TTC549 (cell line): Measurements from ENCODE around the gene ZBTB24.

ENCODE experiments used
- FAIRE-seq: peaks from 2 replicates; lab custom pipeline; 2012; peaks lifted over from hg19 to GRCh38; lab: Jason Lieb, UNC

ZBTB24 gene

GRCh38 chr6:109498936-109499335, 15.9 kb upstream of the ZBTB24 start:
- no peak for FAIRE-seq

GRCh38 chr6:109498052-109498451, 15.0 kb upstream of the ZBTB24 start:
- FAIRE-seq: no peak

DNA sequence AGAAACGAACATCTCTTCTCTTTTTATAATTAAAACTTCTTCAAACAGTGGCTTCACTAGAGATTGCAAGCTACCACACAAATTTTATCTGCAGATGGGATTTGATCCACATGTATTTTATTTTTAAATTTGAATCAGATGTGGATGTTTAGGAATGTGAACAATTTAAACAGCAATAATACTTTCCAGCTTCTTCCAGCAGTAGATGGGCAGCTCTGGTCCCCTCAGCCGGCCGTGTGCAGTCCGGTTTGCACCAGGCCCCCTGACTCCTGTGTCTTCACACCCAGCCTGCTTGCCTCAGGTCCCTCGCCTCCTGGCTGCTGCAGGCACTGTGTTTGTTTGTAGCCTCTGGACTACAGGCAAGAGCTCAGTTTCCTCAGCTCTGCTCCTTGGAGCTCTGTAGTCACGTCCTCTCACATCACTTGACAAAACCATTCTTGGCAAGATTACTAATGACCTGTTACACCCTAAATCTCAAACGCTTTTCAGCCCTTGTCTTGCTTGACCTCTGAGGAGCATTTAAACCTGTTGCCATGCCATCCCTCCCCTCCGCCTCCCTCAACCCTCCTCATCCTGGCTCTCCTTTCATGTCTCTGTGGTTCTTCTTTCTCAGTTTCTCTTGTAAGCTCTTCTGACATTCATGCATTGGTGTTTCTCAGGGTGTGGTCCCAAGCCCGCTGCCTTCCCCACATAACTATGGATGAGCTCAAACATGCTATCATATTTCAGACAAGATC, 13.2 kb upstream of the ZBTB24 start:
- FAIRE-seq: no peak

DNA sequence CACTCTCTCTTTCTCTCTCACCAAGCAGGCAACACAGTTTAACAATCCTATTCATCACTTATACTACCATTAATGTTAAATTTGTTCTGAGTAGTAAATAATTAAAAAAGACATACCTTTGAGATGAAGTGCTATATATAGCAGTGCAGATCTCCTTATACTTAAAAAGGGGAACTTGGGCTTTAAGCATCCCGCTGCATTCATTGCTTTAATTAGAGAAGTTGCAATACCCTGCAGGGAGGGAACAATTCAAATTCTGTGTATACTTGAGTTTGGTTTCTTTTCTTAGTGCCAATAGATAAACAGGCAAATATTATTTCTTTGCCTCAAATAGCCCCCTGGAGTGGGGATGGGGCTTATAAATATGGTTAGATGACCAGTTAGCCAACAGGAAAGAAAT, 10.8 kb upstream of the ZBTB24 start:
- FAIRE-seq: no peak

DNA sequence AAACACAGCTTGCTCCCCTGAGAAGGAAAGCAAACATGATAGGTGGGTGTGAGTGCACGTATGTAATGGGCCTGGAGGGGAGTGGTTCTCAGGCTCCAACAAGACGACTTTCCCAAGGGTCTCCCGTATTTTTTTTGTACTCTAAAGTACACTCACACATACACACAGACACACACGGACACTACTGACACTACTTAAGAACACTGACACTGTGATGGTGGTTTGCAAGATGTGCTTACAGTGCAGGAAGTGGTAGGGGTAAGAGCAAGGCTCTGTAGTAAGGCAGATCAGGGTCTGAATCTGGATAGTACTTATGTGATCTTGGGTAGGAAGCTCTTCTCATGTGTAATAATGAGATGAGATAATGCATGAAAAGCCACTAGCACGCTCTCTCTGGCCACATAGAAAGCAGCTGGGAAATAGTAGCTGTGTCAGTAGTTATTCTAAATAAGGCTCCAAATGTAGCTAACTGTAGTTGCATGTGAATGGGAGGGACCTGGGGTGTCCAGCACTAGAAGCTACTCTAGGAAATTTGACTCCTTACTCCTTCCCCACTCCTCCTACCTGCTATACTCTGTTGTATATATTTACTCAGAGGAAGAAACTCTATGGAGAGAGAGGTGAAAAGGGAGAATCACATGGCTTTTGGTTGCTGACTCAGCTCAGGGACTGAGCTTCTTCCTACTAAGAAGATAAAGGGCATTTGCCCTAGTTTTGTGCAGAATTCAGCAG, 8.4 kb upstream of the ZBTB24 start:
- no peak for FAIRE-seq

DNA sequence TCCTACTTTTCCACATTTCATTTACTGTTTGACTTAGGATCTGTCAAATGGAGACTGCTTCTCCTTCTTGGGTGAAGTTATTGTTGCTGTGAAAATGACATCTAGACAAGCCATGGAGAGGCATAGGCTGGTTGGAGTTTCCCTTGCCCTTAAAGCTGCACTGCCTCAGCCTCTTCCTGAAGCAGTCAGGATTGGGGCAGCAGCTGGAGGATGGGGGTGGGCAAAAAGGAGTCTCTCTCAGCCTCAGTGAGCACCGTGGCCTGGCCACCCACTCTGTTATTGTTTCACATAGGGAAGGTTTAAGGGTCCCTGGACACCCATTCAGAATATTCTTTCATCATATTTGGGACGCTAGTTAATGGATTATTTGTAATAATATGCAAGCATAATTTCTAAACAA, 7.7 kb upstream of the ZBTB24 start:
- FAIRE-seq: no peak

DNA sequence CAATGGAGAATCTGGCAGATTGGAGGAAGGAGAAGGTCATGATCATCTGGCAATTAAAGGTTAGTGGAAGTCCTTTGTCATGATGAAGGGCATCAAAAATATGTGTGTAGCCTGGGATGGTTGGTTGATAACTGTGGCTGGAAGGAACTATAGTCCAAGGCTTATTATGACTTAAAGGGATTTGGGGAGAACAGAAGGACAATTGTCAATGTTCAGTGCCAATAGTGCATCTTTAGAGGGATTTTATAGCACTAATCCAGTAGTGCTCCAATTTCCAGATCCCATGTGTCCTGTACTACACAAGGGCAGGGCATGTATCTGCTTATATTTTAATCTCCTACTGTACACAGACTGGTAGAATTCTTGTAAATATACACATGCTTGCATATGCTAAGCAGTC, 5.0 kb upstream of the ZBTB24 start:
- no peak for FAIRE-seq

DNA sequence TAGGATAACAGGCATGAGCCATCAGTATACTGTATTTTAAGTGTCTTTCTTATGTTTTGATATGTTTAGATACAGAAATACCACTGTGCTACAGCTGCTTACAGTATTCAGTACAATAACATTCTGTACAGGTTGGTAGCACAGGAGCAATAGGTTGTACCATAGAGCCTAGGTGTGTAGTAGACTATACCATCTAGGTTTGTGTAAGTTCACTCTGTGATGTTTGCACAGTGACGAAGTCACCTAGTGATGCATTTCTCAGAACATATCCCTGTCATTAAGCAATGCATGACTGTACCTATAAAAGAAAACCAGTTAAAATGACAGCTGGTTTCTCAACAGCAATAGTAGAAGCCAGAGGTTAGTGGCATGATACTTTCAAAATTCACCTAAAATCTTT, 3.0 kb upstream of the ZBTB24 start:
- no peak for FAIRE-seq

DNA sequence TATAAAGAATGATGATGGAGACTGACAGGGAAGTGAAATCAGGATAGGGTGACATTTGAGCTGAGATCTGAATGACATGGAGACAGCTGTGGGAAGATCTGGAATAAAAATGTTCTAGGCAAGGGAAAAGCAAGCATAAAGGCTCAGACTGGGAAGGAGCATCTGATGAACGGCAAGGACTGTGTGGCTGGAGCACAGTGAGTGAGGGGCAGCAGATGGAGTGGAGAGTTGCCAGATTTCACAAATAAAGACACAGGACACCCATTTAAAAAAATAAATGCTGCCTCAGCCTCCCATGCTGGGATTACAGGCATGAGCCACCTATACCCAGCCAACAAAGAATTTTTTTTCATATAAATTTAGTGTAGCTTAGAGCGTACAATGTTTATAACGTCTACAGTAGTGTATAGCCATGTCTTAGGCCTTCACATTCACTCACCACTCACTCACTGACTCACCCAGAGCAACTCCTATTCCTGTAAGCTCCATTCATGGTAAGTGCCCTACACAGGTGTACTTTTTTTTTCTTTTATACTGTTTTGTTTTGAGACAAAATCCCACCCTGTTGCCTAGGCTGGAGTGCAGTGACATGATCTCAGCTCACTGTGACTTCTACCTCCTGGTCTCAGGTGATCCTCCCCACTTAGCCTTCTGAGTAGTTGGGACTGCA, 2.4 kb upstream of the ZBTB24 start:
- no peak for FAIRE-seq

GRCh38 chr6:109484122-109484521, 1.1 kb upstream of the ZBTB24 start:
- FAIRE-seq: no peak

DNA sequence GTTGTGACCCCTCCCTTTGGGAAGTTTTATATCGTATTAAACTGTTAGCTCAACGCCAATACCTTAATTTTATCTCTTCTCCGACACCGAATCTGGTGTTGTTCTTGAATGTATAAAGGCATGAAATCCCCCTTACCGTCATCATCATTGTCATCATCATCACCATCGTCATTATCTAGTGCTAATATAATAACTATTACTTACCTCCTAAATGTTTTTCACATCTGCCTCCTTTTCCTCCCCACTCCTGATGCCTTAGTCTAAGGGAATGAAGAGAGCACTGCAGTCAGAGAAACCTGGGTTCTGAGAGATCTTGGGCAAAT, 677 bp upstream of the ZBTB24 start:
- FAIRE-seq: no peak

GRCh38 chr6:109480993-109481480, 2.0 kb downstream of the ZBTB24 start:
- no peak for FAIRE-seq

- FAIRE-seq: no peak
Measured at GRCh38 chr6:109478841-109479624, 4.0 kb downstream of the ZBTB24 start.

DNA sequence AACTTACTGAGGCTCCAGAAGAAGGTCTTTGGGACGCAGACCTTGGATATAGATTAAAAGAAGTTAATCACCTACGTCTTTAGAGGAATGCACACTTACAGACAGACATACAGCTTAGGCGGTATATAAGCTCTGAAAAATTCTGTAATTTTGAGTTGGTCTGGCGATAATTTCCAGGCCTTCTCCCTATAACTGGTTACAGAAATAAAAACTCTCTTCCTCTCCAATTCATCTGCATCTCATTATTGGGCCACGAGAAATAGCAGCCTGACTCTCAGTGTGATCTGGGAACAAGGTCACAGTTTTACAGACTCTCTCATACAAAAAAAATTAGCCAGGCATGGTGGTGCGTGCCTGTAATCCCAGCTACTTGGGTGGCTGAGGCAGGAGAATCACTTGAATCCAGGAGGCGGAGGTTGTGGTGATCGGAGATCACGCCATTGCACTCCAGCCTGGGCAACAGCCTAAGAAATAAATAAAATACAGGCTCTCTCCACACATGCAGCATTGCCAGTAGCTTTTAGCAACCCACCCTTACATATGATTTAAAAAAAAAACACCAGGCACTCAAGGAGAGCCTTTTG, 4.7 kb downstream of the ZBTB24 start:
- FAIRE-seq: no peak

DNA sequence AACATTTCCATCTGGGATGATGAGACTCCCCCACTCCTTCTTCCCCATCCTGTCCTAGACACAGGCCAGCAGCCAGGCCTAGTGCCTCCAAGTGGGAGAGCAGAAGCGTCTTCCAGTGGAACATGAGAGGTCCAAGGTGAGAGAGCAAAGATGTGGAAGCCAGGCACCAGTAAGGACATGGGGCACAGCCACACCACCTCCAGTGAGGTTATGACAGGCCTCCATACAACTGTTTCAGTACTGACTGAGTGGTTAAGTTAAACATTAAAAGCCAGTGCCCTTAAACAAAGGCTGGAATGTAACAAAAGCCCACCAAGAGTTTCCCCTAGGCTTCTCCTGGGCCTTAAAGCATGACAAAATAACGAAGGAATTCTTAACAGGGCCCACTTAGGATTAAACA, 5.3 kb downstream of the ZBTB24 start:
- FAIRE-seq: no peak

DNA sequence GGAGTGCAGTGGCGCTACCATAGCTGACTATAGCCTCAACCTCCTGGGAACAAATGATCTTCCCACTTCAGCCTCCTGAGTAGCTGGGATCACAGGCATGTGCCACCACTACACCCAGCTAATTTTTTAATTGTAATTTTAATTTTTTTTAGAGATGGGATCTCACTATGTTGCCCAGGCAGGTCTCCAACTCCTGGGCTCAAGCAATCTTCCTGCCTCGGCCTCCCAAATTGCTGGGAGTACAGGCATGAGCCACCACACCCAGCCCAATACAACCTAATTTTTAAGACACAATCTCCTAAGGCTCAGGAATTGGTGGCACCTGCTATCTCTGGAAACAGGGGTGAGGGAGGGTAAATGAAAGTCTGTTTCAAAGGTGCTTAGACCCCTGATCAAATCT, 5.8 kb downstream of the ZBTB24 start:
- no peak for FAIRE-seq

DNA sequence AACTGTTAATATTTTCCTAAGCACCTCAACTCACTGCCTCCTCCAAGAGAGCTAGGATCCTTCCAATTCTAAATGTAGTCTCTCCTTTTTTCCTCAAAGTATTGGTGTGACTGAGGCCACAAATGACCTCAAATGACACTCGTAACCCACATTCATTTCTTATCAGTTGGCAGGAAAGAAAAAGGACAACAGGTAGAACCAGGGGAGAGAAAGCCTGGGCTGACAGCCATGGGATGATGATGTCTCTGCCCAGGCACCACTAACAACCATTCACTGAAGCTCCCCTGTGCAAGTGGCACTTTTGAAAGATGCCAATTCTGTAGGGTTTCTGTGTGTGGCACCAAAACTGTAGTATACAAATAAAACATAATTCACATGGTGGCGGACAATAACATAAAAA, 7.4 kb downstream of the ZBTB24 start:
- no peak for FAIRE-seq

- no peak for FAIRE-seq
Measured at GRCh38 chr6:109474995-109475394, 8.0 kb downstream of the ZBTB24 start.

DNA sequence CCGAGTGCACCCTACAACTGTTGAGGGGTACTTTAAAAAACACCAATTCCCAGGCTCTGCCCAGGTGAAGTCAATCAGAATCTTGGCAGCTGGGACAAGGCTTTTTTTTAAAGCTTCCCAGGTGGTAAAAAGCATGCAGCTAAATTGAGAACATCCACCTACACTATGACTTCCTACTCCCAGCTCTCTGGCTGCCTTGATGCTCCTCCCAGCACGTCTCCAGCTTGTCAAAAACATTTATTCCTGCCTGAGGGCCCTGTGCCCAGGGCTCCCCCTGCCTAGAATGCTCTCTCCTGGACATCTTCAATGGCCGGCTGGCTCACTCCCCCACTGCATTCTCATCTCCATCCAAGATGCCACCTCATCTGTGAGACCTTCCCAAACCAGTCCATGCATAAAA, 9.9 kb downstream of the ZBTB24 start:
- FAIRE-seq: no peak

GRCh38 chr6:109472132-109472995, 10.7 kb downstream of the ZBTB24 start:
- FAIRE-seq: no peak

DNA sequence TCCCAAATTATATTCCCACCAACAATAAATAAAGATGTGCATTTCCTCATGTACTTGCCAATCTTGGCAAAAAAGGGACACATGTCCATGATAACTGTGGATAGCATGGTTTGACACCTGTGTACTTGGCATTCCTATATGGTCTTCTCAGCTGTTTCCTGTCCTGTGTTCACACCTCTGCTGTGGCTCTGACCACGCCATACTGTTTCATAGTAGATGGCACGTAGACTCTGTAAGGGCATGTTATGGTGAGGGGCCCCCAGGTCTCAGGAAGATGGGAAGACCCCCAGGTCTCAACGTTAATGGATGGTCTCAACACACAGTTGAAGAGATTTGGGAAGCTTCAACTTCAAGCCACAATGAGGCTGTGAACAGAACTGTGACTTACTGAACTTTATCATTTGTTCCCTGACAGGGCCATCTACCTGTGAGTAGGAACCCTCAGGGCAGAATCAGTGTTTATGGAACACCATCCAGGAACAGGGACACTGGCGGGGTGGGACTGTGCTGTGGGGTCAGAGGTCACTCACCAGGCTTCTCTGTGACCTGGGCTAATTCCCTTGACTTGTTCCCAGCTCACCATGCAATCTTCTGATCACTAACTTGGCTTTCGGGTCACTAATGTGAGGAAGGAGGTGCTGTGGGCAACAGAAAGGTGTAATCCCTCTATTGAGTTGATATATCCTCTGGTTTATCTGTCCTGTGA, 11.8 kb downstream of the ZBTB24 start:
- FAIRE-seq: no peak
